ENCODE data around the gene CAPZB. TPM values are rescaled to one million over a fixed set of nuclear protein-coding genes. Genes with fewer than 3 reads are reported as not detected.

CAPZB gene
- total RNA-seq, 1 donor from 2014 or later = 264 TPM

- Mint-ChIP-seq H3K27ac (no peak overlapping the region), H3K36me3 (peaks cover 3% of the 10 kb centered on the region), H3K27me3 (no peaks in the 10 kb centered on the region), H3K9me3 (no peaks in the 10 kb centered on the region), H3K4me1 (ENCODE audit: unreplicated experiment) (no peaks in the 10 kb centered on the region), H3K4me3 (no peak overlapping the region)
- TF ChIP-seq CTCF (conservative IDR thresholded peaks at IDR 0.05) = no peak
- no peak for DNase-seq (ENCODE audit: extremely low spot score, unreplicated experiment)
Observed at GRCh38 chr1:19323987-19324664, 161.2 kb downstream of the CAPZB start.

GRCh38 chr1:19322481-19322880 is 162.9 kb downstream of the CAPZB start:
- Mint-ChIP-seq H3K27ac (no peak overlapping the region), H3K36me3 (peaks cover 10% of the 10 kb centered on the region), H3K27me3 (no peaks in the 10 kb centered on the region), H3K9me3 (no peaks in the 10 kb centered on the region), H3K4me1 (ENCODE audit: unreplicated experiment) (no peaks in the 10 kb centered on the region), H3K4me3 (no peak overlapping the region)
- DNase-seq (ENCODE audit: extremely low spot score, unreplicated experiment) = no peak
- no peak for TF ChIP-seq CTCF (conservative IDR thresholded peaks at IDR 0.05)

- no peak for TF ChIP-seq CTCF (conservative IDR thresholded peaks at IDR 0.05)
- Mint-ChIP-seq H3K27me3 (no peaks in the 10 kb centered on the region), H3K27ac (no peak overlapping the region), H3K4me1 (ENCODE audit: unreplicated experiment) (no peaks in the 10 kb centered on the region), H3K9me3 (no peaks in the 10 kb centered on the region), H3K36me3 (peaks cover 10% of the 10 kb centered on the region), H3K4me3 (no peak overlapping the region)
- DNase-seq (ENCODE audit: extremely low spot score, unreplicated experiment) = no peak
Observed at GRCh38 chr1:19321071-19321470, 164.3 kb downstream of the CAPZB start.

- no peak overlapping the region for H3K27ac Mint-ChIP-seq
- no peak for TF ChIP-seq CTCF (conservative IDR thresholded peaks at IDR 0.05)
- no peak overlapping the region for H3K4me3 Mint-ChIP-seq
- no peaks in the 10 kb centered on the region for H3K9me3 Mint-ChIP-seq
- no peaks in the 10 kb centered on the region for H3K4me1 Mint-ChIP-seq (ENCODE audit: unreplicated experiment)
- peaks cover 10% of the 10 kb centered on the region for H3K36me3 Mint-ChIP-seq
- no peaks in the 10 kb centered on the region for H3K27me3 Mint-ChIP-seq
- DNase-seq (ENCODE audit: extremely low spot score, unreplicated experiment) = no peak
Observed at GRCh38 chr1:19319196-19319595, 166.1 kb downstream of the CAPZB start.

GRCh38 chr1:19317126-19317910 is 168.0 kb downstream of the CAPZB start:
- H3K27me3 Mint-ChIP-seq = no peaks in the 10 kb centered on the region
- no peak overlapping the region for H3K4me3 Mint-ChIP-seq
- no peak for DNase-seq (ENCODE audit: extremely low spot score, unreplicated experiment)
- H3K36me3 Mint-ChIP-seq = peaks cover 10% of the 10 kb centered on the region
- H3K27ac Mint-ChIP-seq = no peak overlapping the region
- no peak for TF ChIP-seq CTCF (conservative IDR thresholded peaks at IDR 0.05)
- no peaks in the 10 kb centered on the region for H3K9me3 Mint-ChIP-seq
- peaks cover 7% of the 10 kb centered on the region for H3K4me1 Mint-ChIP-seq (ENCODE audit: unreplicated experiment)
